NCI-H2107 treated with DMSO at 0.1 percent for 48 hours (cell line): ENCODE results near the gene KIR2DL1.
"Not testable (repeated sequence)": the region's sequence is repeated elsewhere in the genome, so short reads cannot be mapped to it uniquely, and the experiment has no call there.

Experiments used
- DNase-seq: peaks from one replicate; lab custom pipeline; 2025; ENCODE audit not compliant: unreplicated experiment; lab: John Stamatoyannopoulos, UW

Gene KIR2DL1

DNA sequence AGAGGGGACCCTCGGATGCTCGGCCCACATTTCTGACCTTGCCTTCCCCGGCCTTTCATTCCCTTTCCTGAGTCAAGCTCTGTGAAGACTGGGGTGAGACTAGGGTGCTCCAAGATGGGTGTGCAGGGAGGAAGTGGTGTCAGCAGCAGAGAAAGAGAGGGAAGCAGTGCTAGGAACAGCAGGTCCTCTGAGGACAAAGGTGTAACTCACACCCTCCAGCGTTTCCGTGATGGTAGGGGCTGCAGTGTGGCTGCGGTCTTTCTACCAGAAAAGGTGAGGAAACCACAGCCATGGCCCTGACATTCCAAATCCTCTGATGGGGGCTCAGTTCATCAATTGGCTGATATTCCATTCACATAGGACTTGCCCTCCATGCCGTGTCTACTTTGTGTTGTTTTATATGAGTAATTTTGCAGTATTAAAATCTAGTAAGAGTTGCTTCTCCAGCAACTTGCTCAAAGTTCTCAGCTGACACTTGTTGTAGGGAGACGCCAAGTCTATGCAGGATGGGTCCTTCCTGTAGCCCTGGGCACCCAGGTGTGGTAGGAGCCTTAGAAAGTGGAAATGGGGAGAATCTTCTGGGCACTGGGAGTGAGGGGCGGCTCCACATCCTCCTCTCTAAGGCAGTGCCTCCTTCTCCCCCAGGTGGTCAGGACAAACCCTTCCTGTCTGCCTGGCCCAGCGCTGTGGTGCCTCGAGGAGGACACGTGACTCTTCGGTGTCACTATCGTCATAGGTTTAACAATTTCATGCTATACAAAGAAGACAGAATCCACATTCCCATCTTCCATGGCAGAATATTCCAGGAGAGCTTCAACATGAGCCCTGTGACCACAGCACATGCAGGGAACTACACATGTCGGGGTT lies 48.3 kb downstream of the KIR2DL1 start:
- no peak for DNase-seq

GRCh38 chr19:54824416-54824815 lies 54.8 kb downstream of the KIR2DL1 start:
- DNase-seq = not testable (repeated sequence)

GRCh38 chr19:54825326-54825725 lies 55.7 kb downstream of the KIR2DL1 start:
- DNase-seq = not testable (repeated sequence)

DNA sequence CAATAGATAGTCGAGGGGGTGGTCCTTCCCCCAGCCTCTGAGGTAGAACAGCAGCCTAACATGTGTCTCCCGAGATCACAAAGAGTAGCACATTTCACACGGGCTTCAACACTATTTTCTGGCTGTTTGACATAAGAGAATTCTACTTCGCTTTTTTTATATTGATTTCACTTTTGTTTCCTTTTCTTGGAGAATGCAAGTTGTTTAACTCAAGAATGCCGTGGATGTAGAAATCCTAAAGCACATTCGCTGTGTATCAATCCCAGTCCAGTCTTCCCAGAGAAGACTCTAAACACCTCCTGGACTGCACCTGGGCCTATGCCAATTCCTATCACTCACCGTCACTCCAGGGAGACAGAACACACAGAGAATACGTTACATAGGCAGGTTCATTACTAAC lies 58.5 kb downstream of the KIR2DL1 start:
- DNase-seq = not testable (repeated sequence)

- not testable (repeated sequence) for DNase-seq
Measured at GRCh38 chr19:54832496-54832895, 62.9 kb downstream of the KIR2DL1 start, which contains the start of gene KIR2DS4. Gene KIR2DS4 (plus strand): TSS chr19:54832676.
